GM18508 (cell line): Measurements from ENCODE around the gene PPP4R1.
"Not testable (repeated sequence)": the region's sequence is repeated elsewhere in the genome, so short reads cannot be mapped to it uniquely, and the experiment has no call there.

Source experiments
- ATAC-seq: cut with Tn5 transposase; IDR thresholded peaks from one replicate; pipeline ENCODE4 v1.9.1; 2021; ENCODE audit warnings: moderate number of reproducible peaks; ENCODE audit not compliant: insufficient read depth, unreplicated experiment

The PPP4R1 gene

GRCh38 chr18:9631814-9632496 lies 17.6 kb upstream of the PPP4R1 start:
- no peak for ATAC-seq

- ATAC-seq: no peak
These were observed 16.1 kb upstream of the PPP4R1 start for GRCh38 chr18:9630444-9630843.

GRCh38 chr18:9629709-9630108 lies 15.3 kb upstream of the PPP4R1 start:
- ATAC-seq: no peak

- no peak for ATAC-seq
These were observed 14.6 kb upstream of the PPP4R1 start for GRCh38 chr18:9628984-9629383.

GRCh38 chr18:9627642-9628041 lies 13.3 kb upstream of the PPP4R1 start:
- no peak for ATAC-seq

- ATAC-seq: no peak
These were observed 5.6 kb upstream of the PPP4R1 start for GRCh38 chr18:9619990-9620389.

GRCh38 chr18:9619545-9619944 lies 5.2 kb upstream of the PPP4R1 start:
- ATAC-seq: no peak

GRCh38 chr18:9619056-9619455 lies 4.7 kb upstream of the PPP4R1 start:
- no peak for ATAC-seq

- no peak for ATAC-seq
These were observed 2.7 kb upstream of the PPP4R1 start for GRCh38 chr18:9617006-9617542.

GRCh38 chr18:9616049-9616448 lies 1.7 kb upstream of the PPP4R1 start:
- ATAC-seq: no peak

- ATAC-seq: no peak
These were observed 980 bp upstream of the PPP4R1 start for GRCh38 chr18:9615280-9615797.

GRCh38 chr18:9613550-9614400 lies 584 bp downstream of the PPP4R1 start:
- no peak for ATAC-seq

- no peak for ATAC-seq
These were observed 1.4 kb downstream of the PPP4R1 start for GRCh38 chr18:9612977-9613376.

GRCh38 chr18:9612215-9612830 lies 2.0 kb downstream of the PPP4R1 start:
- ATAC-seq: peak; percentile 51

- no peak for ATAC-seq
These were observed 5.2 kb downstream of the PPP4R1 start for GRCh38 chr18:9609190-9609589.

- ATAC-seq: no peak
These were observed 5.6 kb downstream of the PPP4R1 start for GRCh38 chr18:9608728-9609127.

- no peak for ATAC-seq
These were observed 6.1 kb downstream of the PPP4R1 start for GRCh38 chr18:9608298-9608697.

GRCh38 chr18:9607111-9607510 lies 7.2 kb downstream of the PPP4R1 start:
- not testable (repeated sequence) for ATAC-seq

GRCh38 chr18:9606039-9606438 lies 8.3 kb downstream of the PPP4R1 start:
- ATAC-seq: no peak

- ATAC-seq: no peak
These were observed 10.0 kb downstream of the PPP4R1 start for GRCh38 chr18:9604348-9604747.

- no peak for ATAC-seq
These were observed 15.0 kb downstream of the PPP4R1 start for GRCh38 chr18:9599328-9599727.
